GM12878 (cell line): ENCODE data around the gene ATP5ME. TPM values are rescaled to one million over a fixed set of nuclear protein-coding genes. Genes with fewer than 3 reads are reported as not detected.

ENCODE experiments used
- ATAC-seq: fragments of 200-7000 bp; cut with Tn5 transposase; 3 replicates; pipeline ENCODE4 v1.9.1; 2020; ENCODE audit warnings: mild to moderate bottlenecking, moderate library complexity
- BruUV-seq: library from RNA; stranded (reverse); fragments of 400-500 nt; replicated peaks from 2 replicates; lab custom pipeline; 2021; lab: Mats Ljungman, UMichigan
- CTCF ChIA-PET: fragments of 300-600 bp; sonication (Branson Sonifier 250); formaldehyde crosslinking; extraction: SDS; loops from one replicate; lab custom pipeline; 2021; ENCODE audit warnings: inconsistent platforms; lab: Yijun Ruan, JAX
- POLR2A ChIA-PET: fragments of 350-600 bp; formaldehyde crosslinking; extraction: SDS; loops from one replicate; lab custom pipeline; 2021; ENCODE audit warnings: inconsistent platforms; lab: Charles Lee
- RAD21 ChIA-PET: fragments of 300-600 bp; sonication (Branson Sonifier 250); formaldehyde crosslinking; loops from one replicate; lab custom pipeline; 2023; ENCODE audit warnings: antibody characterized with exemption; ENCODE audit not compliant: unreplicated experiment; lab: Charles Lee
- SMC1A ChIA-PET: fragments of 300-600 bp; sonication (Branson Sonifier 250); formaldehyde crosslinking; loops from one replicate; lab custom pipeline; 2023; ENCODE audit not compliant: unreplicated experiment, uncharacterized antibody; lab: Charles Lee
- DNase-seq: peaks from one replicate; pipeline ENCODE4 v3.0.0-alpha.2; 2011; ENCODE audit warnings: low read depth, low spot score
- FAIRE-seq: peaks from 3 replicates; lab custom pipeline; 2011; peaks lifted over from hg19 to GRCh38; lab: Jason Lieb, UNC
- H2AFZ ChIP-seq: 2 replicates; pipeline ENCODE4 v1.6.0; 2011; ENCODE audit warnings: low read depth, low read length, control low read depth; ENCODE audit not compliant: control insufficient read depth
- H3K27ac ChIP-seq: 2 replicates; pipeline ENCODE4 v1.5.1; 2011; ENCODE audit warnings: control low read depth; ENCODE audit not compliant: control insufficient read depth, insufficient read depth
- H3K27me3 ChIP-seq, 2 experiments: replicated peaks in 1 of 2; 2 replicates each; pipeline versions ENCODE4 v1.6.0 to v1.6.1; 2011; ENCODE audit warnings: low read length in 1 of 2; ENCODE audit not compliant: control insufficient read depth in 2 of 2, insufficient read depth in 2 of 2
- H3K36me3 ChIP-seq, 2 experiments: 2 replicates each; pipeline ENCODE4 v1.5.1; 2011; ENCODE audit warnings: low read length in 1 of 2; ENCODE audit not compliant: control insufficient read depth in 2 of 2, insufficient read depth in 2 of 2
- H3K4me1 ChIP-seq: 2 replicates; pipeline ENCODE4 v1.6.1; 2011; ENCODE audit warnings: mild to moderate bottlenecking, low read length, moderate library complexity, mixed read lengths; ENCODE audit not compliant: control insufficient read depth, insufficient read depth
- H3K4me2 ChIP-seq: 2 replicates; pipeline ENCODE4 v1.6.0; 2011; ENCODE audit warnings: control low read depth; ENCODE audit not compliant: control insufficient read depth, insufficient read depth
- H3K4me3 ChIP-seq: fragments of 200-600 bp; sonication (generic); 2 replicates; pipeline ENCODE4 v1.5.1; 2016
- H3K79me2 ChIP-seq: 2 replicates; pipeline ENCODE4 v1.6.0; 2011; ENCODE audit warnings: low read length; ENCODE audit not compliant: control insufficient read depth, insufficient read depth
- H3K9ac ChIP-seq: 2 replicates; pipeline ENCODE4 v1.8.0; 2011; ENCODE audit warnings: low read length, control low read depth, mixed read lengths; ENCODE audit not compliant: control insufficient read depth, insufficient read depth
- H3K9me3 ChIP-seq: replicated peaks from 3 replicates; pipeline ENCODE4 v1.5.1; 2011; ENCODE audit warnings: mild to moderate bottlenecking, low read length; ENCODE audit not compliant: control insufficient read depth, insufficient read depth
- H4K20me1 ChIP-seq: 2 replicates; pipeline ENCODE4 v1.6.0; 2011; ENCODE audit not compliant: control insufficient read depth, insufficient read depth
- BMI1 ChIP-seq: fragments of 450-650 bp; IDR thresholded peaks from 2 replicates; pipeline ENCODE4 v1.6.1; 2016; ENCODE audit warnings: mild to moderate bottlenecking, moderate library complexity, borderline replicate concordance
- CEBPZ ChIP-seq: fragments of 150-350 bp; IDR thresholded peaks from 2 replicates; pipeline ENCODE4 v1.6.1; 2016; ENCODE audit warnings: low read depth, low read length
- IKZF2 ChIP-seq, 2 experiments: fragments of 450-650 bp; IDR thresholded peaks; 2 replicates each; pipeline ENCODE4 v1.6.1; 2017; ENCODE audit warnings: mild to moderate bottlenecking in 2 of 2, moderate library complexity in 2 of 2
- YY1 ChIP-seq: IDR thresholded peaks from 2 replicates; pipeline ENCODE4 v1.6.1; 2011; ENCODE audit warnings: low read depth, mild to moderate bottlenecking, low read length
- ZNF274 ChIP-seq: IDR thresholded peaks from one replicate; pipeline ENCODE4 v1.8.0; 2011; ENCODE audit not compliant: insufficient read length, insufficient read depth
- whole genome bisulfite sequencing: methylation state at CpG from one replicate; pipeline ENCODE4 v1.1.6; 2016; ENCODE audit warnings: low lambda C conversion rate; ENCODE audit not compliant: insufficient replicate concordance, insufficient coverage; ENCODE audit errors: missing lambda C conversion rate; 5-methylcytosine and 5-hydroxymethylcytosine counted together
- in situ Hi-C: fragments of 300-500 bp; cut with MboI; formaldehyde crosslinking; loops from 9 replicates; pipeline ENCODE4 v1.14.3; 2018; ENCODE audit warnings: mixed read lengths
- intact Hi-C: fragments of 100-400 bp; cut with micrococcal nuclease; formaldehyde crosslinking; loops from one replicate; pipeline ENCODE4 v1.14.2; 2022; ENCODE audit not compliant: unreplicated experiment
- polyA plus RNA-seq, 11 experiments: library from polyadenylated mRNA; depleted of rRNA in 4 of 11; unstranded in 6 of 11; stranded (reverse) in 5 of 11; fragments of >200 nt; fragmentation: Nextera tagmentation in 4 of 11; fragmentation: Illumina TruSeq in 1 of 11; extraction: Ambion mirVana in 4 of 11; extraction: Trizol in 1 of 11; gene quantifications; 1 replicate in 1 of 11; 2 replicates in 10 of 11; pipeline versions ENCODE4 v1.2.1 to v1.2.3, GENCODE V29; 2011 to 2016; ENCODE audit warnings: inconsistent platforms in 2 of 11, missing spikeins in 2 of 11, low read depth in 1 of 11
- total RNA-seq, 4 experiments: library from RNA; depleted of rRNA in 3 of 4; stranded (reverse); fragments of >200 nt in 3 of 4; fragmentation: Illumina TruSeq in 1 of 4; extraction: Trizol in 1 of 4; gene quantifications; 2 replicates each; pipeline versions ENCODE4 v1.2.1 to v1.2.3, GENCODE V29; 2013 to 2021

ATP5ME gene
- total and polyA plus RNA-seq, 10 of the 15 experiments (the other 5 are each of a cell fraction or from before 2014, with no cell fraction given): 279 to 2,374 (median 509) TPM

DNA sequence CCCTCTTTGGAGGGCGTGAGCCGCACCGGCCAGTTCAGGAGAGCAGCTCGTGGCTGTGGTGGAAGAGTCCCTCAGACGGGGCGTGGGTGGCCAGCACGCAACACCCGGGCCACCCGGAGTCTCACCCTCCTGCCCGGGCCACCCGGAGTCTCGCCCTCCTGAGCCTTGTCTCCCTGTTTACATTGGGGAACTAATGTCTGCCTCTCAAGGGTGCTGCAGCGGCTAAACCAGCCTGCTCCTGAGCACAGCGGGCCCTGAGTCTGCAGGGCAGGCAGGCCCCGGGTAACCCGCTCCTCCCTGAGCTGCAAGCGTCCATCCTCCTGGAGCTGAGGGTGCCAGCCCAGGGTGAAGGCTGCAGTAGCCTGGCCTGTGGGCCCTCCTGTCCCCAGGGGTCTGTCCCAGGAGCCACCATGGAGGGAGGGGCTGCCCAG is 45.8 kb downstream of the ATP5ME start:
- Histone ChIP-seq H4K20me1 (no peaks in the 10 kb centered on the region), H3K27ac (no peak overlapping the region), H3K9me3 (peaks cover 3% of the 10 kb centered on the region; the same call in 2 of the 3 replicates), H3K36me3 (no peaks in the 10 kb centered on the region), H3K9ac (no peak overlapping the region), H3K4me3 (no peak overlapping the region), H2AFZ (no peak overlapping the region), H3K27me3 (no peaks in the 10 kb centered on the region), H3K4me1 (no peaks in the 10 kb centered on the region), H3K79me2 (no peaks in the 10 kb centered on the region), H3K4me2 (no peak overlapping the region)
- ChIA-PET POLR2A (no interaction called here), RAD21 (no interaction called here), SMC1A (no interaction called here), CTCF (no interaction called here)
- 73% methylated on average over 17 of the region's 17 CpGs for WGBS
- no peak for FAIRE-seq
- DNase-seq: no peak
- ATAC-seq: no peak
- BruUV-seq: no TSS peak
- in situ Hi-C loops: no loop called here
- intact Hi-C loops: no loop called here
- TF ChIP-seq IKZF2 (IDR thresholded peaks at IDR 0.05) (no peak), ZNF274 (no peak), BMI1 (no peak), CEBPZ (no peak), YY1 (no peak)
